HG03025 (cell line): ENCODE measurements around the gene CEP20.

Source experiments
- ATAC-seq: cut with Tn5 transposase; IDR thresholded peaks from one replicate; pipeline ENCODE4 v1.9.1; 2021; ENCODE audit warnings: mild to moderate bottlenecking, moderate library complexity; ENCODE audit not compliant: unreplicated experiment, low FRiP score

CEP20 gene

DNA sequence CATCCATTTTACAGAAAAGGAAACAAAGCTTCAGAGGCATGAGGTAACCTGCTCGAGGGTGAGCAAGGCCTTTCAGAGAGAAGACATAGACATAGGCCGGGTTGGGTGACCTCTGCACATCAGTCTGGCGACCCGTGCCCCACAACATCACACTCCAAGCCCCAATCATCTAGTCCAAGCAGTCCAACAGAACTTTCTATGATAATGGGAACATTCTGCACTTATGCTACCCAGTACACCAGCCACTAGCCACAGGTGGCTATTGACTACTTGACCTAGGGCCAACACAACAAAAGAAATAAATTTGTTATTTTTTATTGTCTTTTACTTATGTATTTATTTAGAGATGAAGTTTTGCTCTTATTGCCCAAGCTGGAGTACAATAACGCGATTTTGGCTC lies 52.3 kb downstream of the CEP20 start:
- no peak for ATAC-seq

- no peak for ATAC-seq
These were observed 53.1 kb downstream of the CEP20 start for GRCh38 chr16:15835136-15835878.

DNA sequence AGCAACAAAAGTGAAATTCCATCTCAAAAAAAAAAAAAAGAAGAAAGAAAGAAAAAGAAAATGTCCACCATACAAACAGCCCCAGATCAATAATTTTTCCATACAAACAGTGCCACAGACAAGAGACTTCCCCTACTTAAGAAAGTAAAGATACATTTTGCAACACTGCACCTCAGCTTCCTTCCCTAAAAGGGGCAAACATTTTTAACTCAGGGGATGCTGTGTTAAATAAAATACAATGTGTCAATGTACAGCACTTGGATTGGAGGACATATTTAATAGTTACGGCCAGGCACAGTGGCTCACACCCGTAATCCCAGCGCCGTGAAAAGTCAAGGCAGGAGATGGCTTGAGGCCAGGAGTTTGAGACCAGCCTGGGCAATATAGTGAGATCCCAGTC lies 53.9 kb downstream of the CEP20 start:
- no peak for ATAC-seq

DNA sequence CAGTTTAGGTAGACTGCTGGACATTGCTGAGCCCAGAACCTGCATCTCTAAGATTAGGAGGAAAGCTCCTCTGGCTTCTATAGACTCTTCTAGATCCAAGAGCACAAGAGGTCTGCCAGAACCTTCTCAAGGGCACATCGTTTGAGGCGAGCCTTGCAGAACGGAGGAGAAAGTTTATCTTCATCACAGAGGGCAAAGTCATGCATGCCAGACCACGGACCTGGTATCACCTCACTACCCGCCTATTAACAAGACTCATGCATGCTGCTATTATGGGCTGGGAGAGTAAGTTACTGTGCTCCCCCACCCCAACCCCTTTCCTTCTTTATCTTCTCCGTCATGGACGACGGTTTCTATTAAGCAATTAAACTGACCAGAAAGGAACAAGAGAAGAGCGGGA lies 54.9 kb downstream of the CEP20 start:
- no peak for ATAC-seq

DNA sequence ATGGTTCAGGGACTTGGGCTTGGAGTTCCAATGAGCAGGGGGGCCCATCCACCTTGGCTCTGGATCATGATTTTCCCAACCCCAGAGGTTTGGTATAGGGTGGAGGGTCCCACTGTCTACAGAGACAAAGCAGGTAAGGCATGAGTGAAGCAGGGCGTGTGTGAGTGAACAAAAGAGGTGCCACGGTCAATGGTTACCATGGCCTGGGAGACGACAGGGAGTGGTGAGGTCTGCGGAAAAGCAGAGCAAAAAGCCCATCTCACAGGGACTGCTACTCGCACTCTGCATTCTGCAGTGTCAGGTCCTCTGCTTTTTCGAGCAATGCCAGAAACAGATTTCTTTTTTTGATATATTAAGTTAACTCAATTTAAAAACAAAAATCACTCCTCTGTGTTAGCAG lies 56.2 kb downstream of the CEP20 start:
- no peak for ATAC-seq

DNA sequence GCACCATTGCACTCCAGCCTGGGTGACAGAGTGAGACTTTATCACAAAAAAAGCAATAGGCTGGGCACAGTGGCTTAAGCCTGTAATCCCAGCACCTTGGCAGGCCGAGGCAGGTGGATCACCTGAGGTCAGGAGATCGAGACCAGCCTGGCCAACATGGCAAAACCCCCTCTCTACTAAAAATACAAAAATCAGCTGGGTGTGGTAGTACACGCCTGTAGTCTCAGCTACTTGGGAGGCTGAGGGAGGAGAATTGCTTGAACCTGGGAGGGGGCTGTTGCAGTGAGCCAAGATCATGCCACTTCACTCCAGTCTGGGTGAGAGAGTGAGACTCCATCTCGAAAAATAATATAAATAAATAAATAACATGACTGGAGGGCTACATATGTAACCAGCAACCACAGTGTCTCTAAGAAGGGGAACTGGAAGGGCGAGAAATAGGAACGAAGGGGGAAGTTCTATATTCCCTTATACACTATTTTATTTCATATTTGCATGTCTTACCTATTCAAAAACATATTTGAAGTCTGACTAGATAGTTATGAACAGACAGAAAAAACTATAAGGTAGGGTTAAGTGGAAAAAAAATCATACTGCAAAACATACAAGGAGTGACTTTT lies 57.5 kb downstream of the CEP20 start:
- no peak for ATAC-seq

GRCh38 chr16:15829460-15829859 lies 58.9 kb downstream of the CEP20 start:
- ATAC-seq = no peak

DNA sequence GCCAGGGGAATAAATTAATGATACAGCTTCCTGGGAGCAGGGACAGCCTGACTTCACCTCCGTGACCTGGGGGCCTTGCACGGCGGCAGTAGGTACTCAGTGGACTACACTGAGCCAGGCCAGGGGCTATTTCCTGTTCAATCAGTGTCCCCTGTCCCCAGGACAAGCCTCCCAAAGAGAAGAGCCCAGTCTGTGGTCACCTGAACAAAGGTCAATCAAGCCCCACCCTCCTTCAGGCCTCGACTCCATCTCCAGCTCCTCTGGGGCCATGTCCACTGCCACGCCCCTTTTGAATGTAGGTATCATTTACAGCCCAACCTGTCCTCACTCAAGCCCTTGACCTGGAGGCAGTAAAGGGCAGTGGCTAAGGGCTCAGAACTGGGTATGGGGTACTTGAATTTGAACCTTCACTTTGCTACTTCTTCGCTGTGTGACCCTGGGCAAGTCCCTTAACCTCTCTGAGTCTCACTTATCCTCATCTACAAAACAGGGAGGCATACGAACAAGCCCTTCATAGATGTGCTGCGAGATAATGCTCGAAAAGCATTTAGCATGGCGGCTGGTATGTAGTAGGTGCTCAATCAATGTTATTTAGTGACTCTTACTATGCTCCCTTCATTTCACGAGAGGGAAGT lies 60.6 kb downstream of the CEP20 start:
- ATAC-seq = no peak

- no peak for ATAC-seq
These were observed 61.1 kb downstream of the CEP20 start for GRCh38 chr16:15827299-15827698.

DNA sequence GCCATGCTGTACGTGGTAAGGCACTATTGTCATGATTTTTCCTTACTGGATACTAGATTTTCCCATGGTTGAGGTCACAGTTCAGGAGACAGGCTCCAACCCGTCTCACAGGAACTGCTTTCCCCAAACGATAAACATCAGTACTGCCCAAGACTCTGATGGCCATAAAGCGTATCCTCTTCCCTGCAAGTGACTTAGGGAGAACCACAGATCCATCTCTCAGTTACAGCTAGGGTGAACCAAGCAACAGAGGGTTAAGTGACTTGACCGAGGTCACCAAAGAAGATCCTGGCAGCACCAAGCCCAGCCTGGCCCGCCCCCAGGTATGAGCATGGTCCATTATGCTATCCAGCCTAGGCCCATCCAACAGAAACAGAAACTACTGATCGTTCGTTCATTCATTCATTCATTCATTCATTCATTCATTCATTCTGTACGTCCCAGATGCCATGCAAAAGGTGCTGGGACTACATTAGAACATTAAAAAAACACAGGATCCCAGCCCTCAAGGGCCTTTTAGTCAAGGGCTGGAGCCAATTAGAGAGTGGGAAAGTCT lies 62.6 kb downstream of the CEP20 start:
- no peak for ATAC-seq

GRCh38 chr16:15822957-15823356 lies 65.4 kb downstream of the CEP20 start:
- no peak for ATAC-seq

DNA sequence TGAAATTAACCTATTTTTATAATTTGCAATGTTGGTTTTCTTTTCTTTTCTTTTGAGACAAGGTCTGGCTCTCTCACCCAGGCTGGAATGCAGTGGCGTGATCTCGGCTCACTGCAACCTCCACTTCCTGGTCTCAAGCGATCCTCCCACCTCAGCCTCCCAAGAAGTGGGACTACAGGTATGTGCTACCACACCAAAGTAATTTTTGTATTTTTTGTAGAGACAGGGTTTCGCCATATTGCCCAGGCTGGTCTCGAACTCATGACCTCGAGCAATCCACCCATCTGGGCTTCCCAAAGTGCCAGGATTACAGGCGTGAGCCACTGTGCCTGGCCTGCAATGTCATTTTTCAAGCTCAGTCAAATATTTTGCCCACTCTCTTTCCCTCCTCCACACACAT lies 67.6 kb downstream of the CEP20 start:
- ATAC-seq = no peak

GRCh38 chr16:15819046-15819445 lies 69.4 kb downstream of the CEP20 start:
- no peak for ATAC-seq

DNA sequence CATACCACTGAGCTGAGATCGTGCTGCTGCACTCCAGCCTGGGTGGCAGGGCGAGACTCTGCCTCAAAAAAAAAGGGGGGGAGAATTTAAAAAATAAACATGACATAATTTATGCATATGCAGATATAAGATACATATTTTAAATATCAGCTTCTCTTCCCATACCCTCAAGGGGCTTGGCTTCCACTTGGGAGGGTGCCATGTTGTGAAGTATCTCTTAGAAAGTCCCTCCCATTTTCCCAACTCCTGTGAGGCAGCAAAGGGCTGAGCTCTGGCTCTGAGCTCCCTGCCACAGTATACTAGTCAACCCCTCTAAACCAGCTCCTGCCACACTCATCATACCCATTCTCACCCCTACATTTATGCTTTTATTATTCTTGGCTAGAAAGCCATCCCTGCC lies 71.0 kb downstream of the CEP20 start:
- no peak for ATAC-seq

- no peak for ATAC-seq
These were observed 72.2 kb downstream of the CEP20 start for GRCh38 chr16:15816228-15816627.
